ENCODE results near the gene SIT1. TPM values are rescaled to one million over a fixed set of nuclear protein-coding genes. Genes with fewer than 3 reads are reported as not detected.

Gene SIT1
- total and polyA plus RNA-seq, 2 experiments from 2014 or later: 13.2 to 14.7 TPM

GRCh38 chr9:35682520-35683315, 32.0 kb upstream of the SIT1 start (continued):
- TF ChIP-seq ZNF462 (CRISPR knock-in tag; IDR thresholded peaks at IDR 0.05) (no peak), NANOG (IDR thresholded peaks at IDR 0.05; ENCODE audit: borderline replicate concordance) (no peak)

GRCh38 chr9:35682051-35682450, 31.3 kb upstream of the SIT1 start:
- H3K27ac ChIP-seq (ENCODE audit: low read depth): peak overlapping the region; percentile 80; the same call in 1 of the 2 replicates
- peaks cover 25% of the 10 kb centered on the region for H3F3A ChIP-seq (replicated peaks; ENCODE audit: low read depth)
- H4K20me1 ChIP-seq (replicated peaks; ENCODE audit: insufficient read depth): peaks cover 3% of the 10 kb centered on the region; the same call in 1 of the 2 replicates
- no peak overlapping the region for H3K4me2 ChIP-seq
- no peaks in the 10 kb centered on the region for H3K9me3 Mint-ChIP-seq
- ATAC-seq (no peak), DNase-seq (ENCODE audit: low spot score) (no peak)
- peaks cover 26% of the 10 kb centered on the region for H3K4me1 Mint-ChIP-seq
- H3K27me3 Mint-ChIP-seq (ENCODE audit: insufficient read depth, low read depth, poor library complexity): peaks cover 14% of the 10 kb centered on the region
- H3K27me3 ChIP-seq (ENCODE audit: insufficient read depth): peaks cover 1% of the 10 kb centered on the region; the same call in 1 of the 2 replicates
- no peak overlapping the region for H3K27ac Mint-ChIP-seq
- H3K36me3 ChIP-seq (ENCODE audit: insufficient read depth): peaks cover 26% of the 10 kb centered on the region
- 0 out of 2 replicates have a peak, but pooled peaks cover 2% of the 10 kb centered on the region for H3K79me2 ChIP-seq (replicated peaks; ENCODE audit: insufficient read depth)
- H2AFZ ChIP-seq: no peak overlapping the region
- H3K36me3 Mint-ChIP-seq (ENCODE audit: low read depth): peaks cover 52% of the 10 kb centered on the region
- no peaks in the 10 kb centered on the region for H3K9me2 ChIP-seq (ENCODE audit: insufficient read depth)
- no peak overlapping the region for H3K4me3 ChIP-seq
- peaks cover 10% of the 10 kb centered on the region for H3K4me1 ChIP-seq (ENCODE audit: insufficient read depth)
- H3K4me3 Mint-ChIP-seq: no peak overlapping the region
- TF ChIP-seq ZNF331 (CRISPR knock-in tag; IDR thresholded peaks at IDR 0.05; ENCODE audit: low read depth) (no peak), ETS1 (IDR thresholded peaks at IDR 0.05) (no peak), REST (IDR thresholded peaks at IDR 0.05; ENCODE audit: unreplicated experiment) (no peak), EZH2 (IDR thresholded peaks at IDR 0.05; ENCODE audit: low read depth, unreplicated experiment) (no peak), STAT1 (IDR thresholded peaks at IDR 0.05; ENCODE audit: unreplicated experiment) (no peak)

Data from GM23338 (cell line).